HG03064 (cell line): Measurements from ENCODE around the gene RYR3.

ENCODE experiments used
- ATAC-seq: cut with Tn5 transposase; IDR thresholded peaks from one replicate; pipeline ENCODE4 v1.9.1; 2021; ENCODE audit warnings: low read depth; ENCODE audit not compliant: unreplicated experiment

The RYR3 gene

DNA sequence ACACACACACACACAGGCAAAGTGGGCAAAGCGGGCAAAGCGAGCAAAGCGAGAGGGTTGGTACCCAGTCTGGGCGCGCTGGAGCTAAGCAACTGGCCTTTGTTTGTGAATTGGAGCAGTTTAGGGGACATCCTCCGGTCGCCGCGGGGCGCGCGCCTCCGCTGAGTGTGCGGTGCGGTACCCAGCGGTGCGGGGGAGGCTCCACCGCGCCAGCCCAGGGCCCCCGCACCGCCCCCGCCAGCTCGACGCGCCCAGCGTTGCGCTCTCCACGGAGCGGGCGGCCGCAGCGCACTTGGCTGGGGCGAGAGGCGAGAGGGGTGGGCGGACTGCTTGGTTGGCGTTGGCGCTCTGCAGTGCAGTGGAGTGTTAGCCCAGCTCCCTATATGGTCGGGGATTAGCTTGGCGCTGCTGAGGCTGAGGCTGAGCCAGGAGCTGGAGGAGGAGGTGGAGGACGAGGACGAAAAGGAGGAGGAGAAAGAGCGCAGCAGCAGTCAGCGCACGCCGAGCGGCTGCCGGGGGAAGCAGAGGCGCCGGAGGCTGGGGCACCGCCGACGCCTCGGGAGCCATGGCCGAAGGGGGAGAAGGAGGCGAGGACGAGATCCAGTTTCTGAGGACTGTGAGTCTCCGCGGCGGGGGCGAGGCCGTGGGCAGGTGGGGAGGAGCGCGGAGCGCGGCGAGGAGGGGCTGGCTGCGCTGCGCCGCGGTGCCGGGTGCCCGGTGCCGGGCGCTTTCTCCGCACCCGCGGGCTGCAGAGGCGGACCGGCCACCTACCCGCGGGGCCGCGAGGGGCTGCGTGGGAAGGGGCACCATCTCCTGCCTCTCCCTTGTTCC is at the start of gene RYR3:
Gene RYR3, plus strand, starts transcription at position 487 of the 831 bp plus-strand sequence. Its CDS starts 79 bp downstream, at position 566.
- no peak for ATAC-seq

- no peak for ATAC-seq
Measured at GRCh38 chr15:33262306-33262705, 48.5 kb upstream of the RYR3 start.

DNA sequence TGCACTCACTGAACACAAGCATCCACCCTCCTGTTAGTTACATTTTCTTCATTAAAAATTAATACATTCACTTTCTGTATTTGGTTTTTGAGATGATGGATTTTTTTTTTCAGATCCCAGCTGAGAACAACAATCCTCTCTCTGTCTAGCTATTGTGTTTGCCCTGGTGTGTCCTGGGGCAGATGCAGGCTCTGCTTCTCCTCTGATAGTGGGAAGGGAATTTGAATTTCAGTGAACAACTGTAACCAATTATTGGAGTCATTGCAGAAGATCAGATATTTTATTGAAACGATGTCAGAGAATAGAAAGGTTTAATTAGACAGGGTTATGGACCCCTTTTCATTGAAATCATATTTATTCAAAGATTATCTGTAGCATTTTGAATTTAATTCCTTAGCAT is 33.1 kb upstream of the RYR3 start:
- ATAC-seq, result no peak

DNA sequence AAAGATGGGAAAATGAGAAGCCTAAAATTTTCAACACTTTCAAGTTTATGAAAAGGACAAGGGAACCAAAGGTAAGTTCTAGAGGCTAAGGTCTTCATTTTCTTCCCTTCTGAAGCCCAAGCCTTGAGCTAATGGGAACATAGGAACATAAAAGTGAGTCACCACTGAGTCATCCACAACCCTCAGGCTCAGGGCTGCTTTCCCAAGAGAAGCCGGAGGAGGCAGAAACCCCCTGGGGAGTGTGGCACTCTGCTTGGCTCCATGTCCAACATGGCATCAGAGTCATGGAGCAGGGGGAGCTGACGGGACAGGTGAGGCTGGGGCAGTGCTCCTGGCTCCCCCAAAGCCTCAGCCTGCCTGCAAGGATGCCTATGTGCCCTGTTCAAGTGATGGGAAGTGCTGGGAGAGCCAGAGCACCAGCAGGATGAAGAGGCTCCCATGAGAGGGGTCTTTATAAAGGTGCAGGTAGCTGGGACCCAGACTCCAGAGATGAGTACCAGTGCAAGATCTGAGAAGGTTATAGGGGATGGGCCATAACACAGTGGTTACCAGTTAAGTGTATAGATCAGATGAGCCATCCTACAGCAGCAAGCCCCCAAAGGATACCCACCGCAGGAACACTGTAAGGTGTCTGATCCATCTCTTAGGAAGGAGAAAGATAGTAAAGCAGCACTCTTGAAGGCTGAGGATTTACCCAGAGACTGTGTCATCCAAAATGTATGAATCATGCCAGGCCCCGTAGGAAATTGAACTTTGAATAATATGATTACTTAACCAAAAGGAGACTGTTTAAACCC is 31.8 kb upstream of the RYR3 start:
- ATAC-seq, result no peak

GRCh38 chr15:33279613-33280205 is 31.1 kb upstream of the RYR3 start:
- ATAC-seq, result no peak

- ATAC-seq, result no peak
Measured at GRCh38 chr15:33282226-33283020, 28.3 kb upstream of the RYR3 start.

- ATAC-seq, result no peak
Measured at GRCh38 chr15:33283576-33283975, 27.2 kb upstream of the RYR3 start.

DNA sequence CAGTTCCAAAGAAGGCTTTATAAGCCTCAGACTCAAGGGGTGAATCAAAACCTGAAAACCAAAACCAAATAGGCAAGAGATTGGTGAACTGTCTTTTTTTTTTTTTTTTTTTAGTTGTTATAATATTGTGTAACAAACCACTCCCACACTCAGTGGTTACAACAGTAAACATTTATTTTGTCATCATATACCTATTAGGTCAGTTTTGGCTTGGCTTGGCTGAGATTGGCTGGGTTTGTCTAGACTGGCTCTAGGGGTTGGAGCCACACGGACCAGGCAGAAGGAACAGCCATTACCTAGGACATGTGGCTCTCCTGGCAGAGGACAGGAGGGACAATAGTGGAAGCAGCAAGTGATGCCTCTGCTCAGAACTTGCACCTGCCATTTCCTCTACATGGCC is 26.4 kb upstream of the RYR3 start:
- no peak for ATAC-seq

GRCh38 chr15:33292717-33293307 is 18.0 kb upstream of the RYR3 start:
- ATAC-seq, result no peak

DNA sequence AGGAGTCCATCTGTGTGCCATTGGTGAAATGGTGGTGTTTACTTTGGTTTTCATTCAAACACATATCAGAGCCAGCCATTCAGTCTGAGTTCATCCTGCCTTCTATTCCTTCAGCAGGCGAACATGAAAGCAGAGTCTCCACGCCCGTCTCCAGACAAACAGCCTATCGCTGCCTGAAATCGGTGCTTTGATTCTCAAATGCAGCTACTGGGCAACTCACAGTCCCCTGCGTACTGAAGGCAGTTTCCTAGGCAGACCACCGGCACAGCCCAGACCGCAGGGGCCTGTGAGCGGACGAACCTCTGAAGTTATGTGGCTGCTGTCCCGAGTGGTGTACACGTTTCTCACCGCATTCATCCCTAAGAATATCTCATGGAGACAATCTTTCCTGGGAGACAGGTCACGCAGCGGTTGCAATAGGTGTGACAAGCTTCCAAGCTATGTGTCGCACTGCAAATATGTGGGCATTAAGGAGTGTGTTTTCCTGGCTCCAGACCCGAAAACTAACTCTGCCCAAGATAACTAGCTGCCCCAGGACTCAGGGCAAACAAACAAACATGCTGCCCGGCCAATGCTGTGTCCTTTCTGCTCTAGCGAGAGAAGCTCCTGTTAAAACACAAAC is 16.9 kb upstream of the RYR3 start:
- no peak for ATAC-seq

DNA sequence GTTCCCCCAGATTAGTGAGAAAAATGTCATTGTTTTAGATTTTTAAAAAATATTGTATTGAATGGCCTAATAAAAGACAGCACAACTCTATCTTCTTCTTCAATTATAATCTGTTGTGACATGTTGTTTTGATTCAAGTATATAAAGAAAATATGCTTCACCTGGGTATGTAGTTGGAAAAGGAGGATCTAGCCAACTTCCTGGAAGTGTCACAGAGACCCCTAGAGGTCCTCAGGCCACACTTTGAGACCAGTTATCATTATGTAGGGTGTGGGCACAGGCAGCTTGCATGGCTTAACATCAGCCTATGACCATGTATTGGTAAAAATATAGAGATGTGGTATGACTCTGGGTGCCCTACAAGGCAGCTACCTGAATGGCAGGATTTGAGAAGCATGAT is 14.7 kb upstream of the RYR3 start:
- no peak for ATAC-seq

GRCh38 chr15:33296856-33297255 is 13.9 kb upstream of the RYR3 start:
- no peak for ATAC-seq

DNA sequence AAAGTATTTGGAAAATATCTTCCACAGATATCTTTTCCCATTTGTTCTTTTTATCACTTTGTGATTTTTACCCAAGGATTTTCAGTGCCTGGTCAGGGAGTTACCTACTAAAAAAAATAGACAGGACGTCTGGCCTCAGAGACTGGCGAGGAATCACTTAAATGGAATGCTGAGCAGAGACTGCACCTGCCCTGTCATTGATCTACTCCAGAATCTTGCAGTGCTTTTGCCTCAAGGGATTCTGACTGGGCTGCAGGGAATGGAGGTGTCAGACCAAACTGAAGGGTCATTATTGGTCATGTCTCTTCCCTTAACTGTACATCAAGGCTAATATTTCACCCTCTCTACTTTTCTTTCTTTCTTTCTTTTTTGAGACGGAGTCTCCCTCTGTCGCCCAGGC is 12.1 kb upstream of the RYR3 start:
- ATAC-seq, result no peak

GRCh38 chr15:33304924-33305323 is 5.8 kb upstream of the RYR3 start:
- no peak for ATAC-seq

GRCh38 chr15:33309602-33310276 is 1.0 kb upstream of the RYR3 start:
- ATAC-seq, result no peak

DNA sequence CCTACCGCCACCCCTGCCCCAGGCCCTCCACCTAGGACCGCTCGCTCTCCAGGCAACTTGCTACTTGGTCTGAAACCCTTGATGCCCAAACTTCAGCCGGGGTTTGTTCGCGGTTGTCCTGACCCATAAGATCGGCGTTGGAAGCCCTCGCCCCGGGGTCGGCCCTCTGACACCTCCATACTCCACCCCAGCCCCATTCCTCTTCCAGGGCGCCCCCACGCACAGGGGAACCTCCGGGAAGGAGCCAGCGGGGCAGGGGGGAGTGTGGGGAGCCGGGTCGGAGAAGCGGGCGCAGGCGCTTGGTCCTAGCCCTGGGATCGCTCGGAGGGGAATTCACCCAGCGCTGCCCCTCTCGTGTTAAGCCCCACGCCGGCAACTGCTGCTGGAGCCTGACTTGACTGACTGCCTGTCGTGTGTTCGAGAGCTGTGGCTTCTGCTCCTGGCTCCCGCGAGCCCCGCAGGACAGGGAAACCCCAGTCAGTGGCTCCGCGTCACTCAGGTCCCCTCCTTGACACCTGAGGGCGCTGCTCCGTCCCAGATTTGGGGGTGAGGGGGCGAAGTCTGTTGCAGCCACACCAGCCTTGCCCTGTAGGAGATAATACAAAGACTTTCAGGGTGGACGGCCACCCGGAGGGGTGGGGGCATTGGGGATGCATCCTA is 675 bp downstream of the RYR3 start:
- ATAC-seq, result no peak

- ATAC-seq, result no peak
Measured at GRCh38 chr15:33313491-33313890, 2.7 kb downstream of the RYR3 start.

DNA sequence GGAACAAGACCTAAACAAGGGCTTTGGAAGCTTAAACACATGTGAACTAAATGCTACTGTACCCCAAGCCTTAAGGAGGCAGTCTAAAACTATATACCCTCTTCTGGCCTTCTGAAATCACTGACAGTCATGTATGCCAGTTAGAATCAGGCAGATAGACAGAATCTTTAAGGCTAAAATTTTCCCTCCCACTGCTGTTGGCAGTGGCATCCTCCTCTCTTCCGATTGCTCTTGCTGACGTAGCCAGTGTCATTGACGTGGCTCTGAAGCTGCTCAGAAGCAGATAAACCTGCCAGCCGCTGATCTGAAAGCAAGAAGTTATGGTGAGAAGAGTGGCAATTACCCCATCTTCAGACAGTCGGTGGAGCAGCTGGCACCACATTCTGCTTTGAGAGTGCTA is 3.3 kb downstream of the RYR3 start:
- ATAC-seq, result no peak

- no peak for ATAC-seq
Measured at GRCh38 chr15:33315044-33315443, 4.3 kb downstream of the RYR3 start.
